Measurements from ENCODE around the gene DCTD.
A peak's percentile ranks its signal among the peaks of the same experiment; 100 is the strongest.

The DCTD gene

GRCh38 chr4:182922501-182923284 is 5.5 kb upstream of the DCTD start:
- DNase-seq (ENCODE audit: low read depth) = no peak
- no peak overlapping the region for H3K4me3 ChIP-seq (ENCODE audit: low read depth, low read length)
- TF ChIP-seq, protein P1, sequence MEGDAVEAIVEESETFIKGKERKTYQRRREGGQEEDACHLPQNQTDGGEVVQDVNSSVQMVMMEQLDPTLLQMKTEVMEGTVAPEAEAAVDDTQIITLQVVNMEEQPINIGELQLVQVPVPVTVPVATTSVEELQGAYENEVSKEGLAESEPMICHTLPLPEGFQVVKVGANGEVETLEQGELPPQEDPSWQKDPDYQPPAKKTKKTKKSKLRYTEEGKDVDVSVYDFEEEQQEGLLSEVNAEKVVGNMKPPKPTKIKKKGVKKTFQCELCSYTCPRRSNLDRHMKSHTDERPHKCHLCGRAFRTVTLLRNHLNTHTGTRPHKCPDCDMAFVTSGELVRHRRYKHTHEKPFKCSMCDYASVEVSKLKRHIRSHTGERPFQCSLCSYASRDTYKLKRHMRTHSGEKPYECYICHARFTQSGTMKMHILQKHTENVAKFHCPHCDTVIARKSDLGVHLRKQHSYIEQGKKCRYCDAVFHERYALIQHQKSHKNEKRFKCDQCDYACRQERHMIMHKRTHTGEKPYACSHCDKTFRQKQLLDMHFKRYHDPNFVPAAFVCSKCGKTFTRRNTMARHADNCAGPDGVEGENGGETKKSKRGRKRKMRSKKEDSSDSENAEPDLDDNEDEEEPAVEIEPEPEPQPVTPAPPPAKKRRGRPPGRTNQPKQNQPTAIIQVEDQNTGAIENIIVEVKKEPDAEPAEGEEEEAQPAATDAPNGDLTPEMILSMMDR (IDR thresholded peaks at IDR 0.05; ENCODE audit: control insufficient read depth, extremely low read depth, insufficient read depth) = no peak

GRCh38 chr4:182921608-182922007 is 4.4 kb upstream of the DCTD start:
- TF ChIP-seq, protein P1 (IDR thresholded peaks at IDR 0.05; ENCODE audit: control insufficient read depth, extremely low read depth, insufficient read depth) = no peak
- no peak for DNase-seq (ENCODE audit: low read depth)
- no peak overlapping the region for H3K4me3 ChIP-seq (ENCODE audit: low read depth, low read length)

- no peak for DNase-seq (ENCODE audit: low read depth)
- H3K4me3 ChIP-seq (ENCODE audit: low read depth, low read length) = no peak overlapping the region
- TF ChIP-seq, protein P1 (IDR thresholded peaks at IDR 0.05; ENCODE audit: control insufficient read depth, extremely low read depth, insufficient read depth) = no peak
These were observed 3.5 kb upstream of the DCTD start for GRCh38 chr4:182920676-182921075.

DNA sequence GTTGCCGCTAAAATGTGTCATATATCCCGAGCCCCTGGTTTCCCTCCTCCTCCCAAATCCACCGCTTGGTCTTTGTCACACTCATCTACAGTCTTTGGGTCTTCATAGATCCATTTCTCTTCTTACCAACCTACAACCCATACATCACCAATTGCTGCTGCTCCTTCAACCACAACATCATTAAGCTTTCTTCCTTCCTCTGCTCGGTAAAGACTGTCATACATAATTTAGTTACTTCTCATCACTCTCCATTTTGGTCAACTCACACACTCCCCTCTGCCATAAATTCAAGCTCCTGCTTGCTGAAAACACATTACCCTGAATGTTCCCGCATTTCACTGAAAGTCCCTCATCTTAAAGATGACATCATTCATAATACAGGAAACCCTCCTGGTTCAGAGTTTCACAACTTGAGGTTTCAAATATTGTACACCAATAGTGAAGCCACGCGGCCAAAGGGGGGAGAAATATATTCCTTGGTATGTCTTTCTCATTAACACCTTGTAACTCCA is 1.7 kb upstream of the DCTD start:
- no peak for DNase-seq (ENCODE audit: low read depth)
- H3K4me3 ChIP-seq (ENCODE audit: low read depth, low read length) = no peak overlapping the region
- TF ChIP-seq, protein P1 (IDR thresholded peaks at IDR 0.05; ENCODE audit: control insufficient read depth, extremely low read depth, insufficient read depth) = no peak

DNA sequence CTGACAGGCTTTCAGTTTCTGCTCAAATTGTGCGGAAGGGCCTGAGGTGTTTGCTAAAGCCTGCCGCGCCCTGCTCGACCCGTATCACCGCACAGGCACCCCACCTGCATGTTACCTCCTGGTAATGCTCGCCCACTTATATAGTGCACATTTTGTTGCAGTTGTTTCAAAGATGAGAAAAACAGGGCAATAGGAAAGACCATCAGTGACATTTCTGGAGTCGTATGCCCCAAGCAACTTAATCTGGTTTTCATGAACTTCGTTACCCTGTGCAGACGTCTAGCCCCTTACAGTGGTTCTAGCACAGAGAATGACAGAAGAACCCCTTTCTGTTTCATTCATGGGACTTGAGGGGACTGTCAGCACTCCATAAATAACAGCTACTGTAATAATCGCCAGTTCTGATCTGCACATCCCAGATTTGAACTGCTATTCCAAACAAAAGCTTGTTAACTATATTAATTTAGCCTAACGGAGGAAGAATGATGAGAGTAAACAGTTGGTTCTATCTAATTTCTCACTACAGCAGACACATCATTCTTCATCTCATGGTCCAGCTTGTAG is 940 bp upstream of the DCTD start:
- TF ChIP-seq, protein P1 (IDR thresholded peaks at IDR 0.05; ENCODE audit: control insufficient read depth, extremely low read depth, insufficient read depth) = no peak
- peak overlapping the region; percentile 72 for H3K4me3 ChIP-seq (ENCODE audit: low read depth, low read length)
- DNase-seq (ENCODE audit: low read depth) = no peak

DNA sequence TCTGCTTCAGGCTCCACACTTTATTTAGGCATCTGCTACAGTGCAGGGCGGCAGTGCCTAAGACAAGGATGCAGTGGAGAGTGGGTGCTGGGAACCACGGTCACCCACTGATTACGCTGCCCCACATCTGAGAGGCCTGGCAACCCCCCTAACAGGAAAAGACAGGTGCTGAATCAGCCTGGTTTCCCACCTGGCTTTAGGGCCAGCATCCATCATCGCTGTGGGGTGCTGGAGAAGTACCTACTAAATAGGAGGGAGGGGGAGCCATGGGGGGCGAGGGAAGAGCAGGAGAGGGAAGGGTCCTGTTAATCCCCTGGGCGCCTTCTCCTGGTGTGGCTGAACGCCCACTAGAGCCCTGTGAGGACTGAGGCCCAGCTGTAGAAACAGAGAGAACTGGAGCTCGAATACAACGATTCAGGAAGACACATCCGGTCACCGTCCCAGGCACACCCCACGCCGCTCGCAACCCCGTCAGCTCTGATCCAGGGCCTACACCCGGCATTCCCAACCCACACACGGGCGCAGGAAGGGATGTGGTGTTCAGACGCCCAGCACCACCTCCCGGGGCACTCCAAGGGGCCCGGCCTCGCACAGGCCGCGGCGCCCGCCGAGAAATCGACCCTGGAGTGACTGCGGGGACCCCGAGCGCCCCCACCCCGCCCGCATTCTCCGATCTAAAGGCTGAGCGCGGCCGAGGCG is 554 bp downstream of the DCTD start:
- TF ChIP-seq, protein P1 (IDR thresholded peaks at IDR 0.05; ENCODE audit: control insufficient read depth, extremely low read depth, insufficient read depth) = no peak
- no peak for DNase-seq (ENCODE audit: low read depth)

More for the DNA sequence above, 554 bp downstream of the DCTD start:
- peak overlapping the region; percentile 72 for H3K4me3 ChIP-seq (ENCODE audit: low read depth, low read length)
